Upper lobe of left lung (tissue), 4 donors: ENCODE data around the gene RECK.

Experiments
- EP300 ChIP-seq, 4 donors: sonication (generic); formaldehyde crosslinking; IDR thresholded peaks; one replicate each; pipeline ENCODE4 v1.5.1; 2017; ENCODE audit warnings: antibody characterized with exemption in 4 of 4, control low read depth in 2 of 4
- TF ChIP-seq, protein P1 (sequence below), 6 experiments: fragments of 450-650 bp in 4 of 6; fragments of 200-600 bp in 2 of 6; sonication (generic) in 2 of 6; IDR thresholded peaks; one replicate each; pipeline ENCODE4 v1.5.1; 2016 to 2019; ENCODE audit warnings: antibody characterized with exemption in 6 of 6

DNA sequence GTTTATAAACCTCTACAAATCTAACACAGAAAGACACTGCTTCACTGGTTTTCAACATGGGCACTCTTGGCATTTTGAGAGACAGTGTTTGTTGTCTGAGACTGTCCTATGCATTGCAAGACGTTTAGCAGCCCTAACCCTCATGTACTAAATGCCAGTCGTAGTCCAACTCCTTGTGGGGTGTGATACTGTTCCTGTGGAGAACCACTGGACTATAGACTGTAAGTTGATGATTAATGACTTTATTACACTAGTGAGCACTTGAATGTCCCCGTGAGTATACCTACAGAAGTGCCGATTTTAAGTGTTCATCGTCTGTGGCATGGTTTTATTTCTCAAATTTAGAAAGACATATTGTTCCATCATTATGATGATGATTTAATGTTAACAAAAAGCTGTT is 46.2 kb downstream of the RECK start:
- TF ChIP-seq, protein P1, sequence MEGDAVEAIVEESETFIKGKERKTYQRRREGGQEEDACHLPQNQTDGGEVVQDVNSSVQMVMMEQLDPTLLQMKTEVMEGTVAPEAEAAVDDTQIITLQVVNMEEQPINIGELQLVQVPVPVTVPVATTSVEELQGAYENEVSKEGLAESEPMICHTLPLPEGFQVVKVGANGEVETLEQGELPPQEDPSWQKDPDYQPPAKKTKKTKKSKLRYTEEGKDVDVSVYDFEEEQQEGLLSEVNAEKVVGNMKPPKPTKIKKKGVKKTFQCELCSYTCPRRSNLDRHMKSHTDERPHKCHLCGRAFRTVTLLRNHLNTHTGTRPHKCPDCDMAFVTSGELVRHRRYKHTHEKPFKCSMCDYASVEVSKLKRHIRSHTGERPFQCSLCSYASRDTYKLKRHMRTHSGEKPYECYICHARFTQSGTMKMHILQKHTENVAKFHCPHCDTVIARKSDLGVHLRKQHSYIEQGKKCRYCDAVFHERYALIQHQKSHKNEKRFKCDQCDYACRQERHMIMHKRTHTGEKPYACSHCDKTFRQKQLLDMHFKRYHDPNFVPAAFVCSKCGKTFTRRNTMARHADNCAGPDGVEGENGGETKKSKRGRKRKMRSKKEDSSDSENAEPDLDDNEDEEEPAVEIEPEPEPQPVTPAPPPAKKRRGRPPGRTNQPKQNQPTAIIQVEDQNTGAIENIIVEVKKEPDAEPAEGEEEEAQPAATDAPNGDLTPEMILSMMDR (IDR thresholded peaks at IDR 0.05) = no peak
- no peak for TF ChIP-seq EP300 (IDR thresholded peaks at IDR 0.05)
